A549 (cell line): Measurements from ENCODE around the gene C11orf91. TPM values are rescaled to one million over a fixed set of nuclear protein-coding genes. Genes with fewer than 3 reads are reported as not detected.

Experiments used
- ATAC-seq, 2 experiments: fragments of 200-7000 bp in 1 of 2; fragments of >200 bp in 1 of 2; cut with Nextera tagmentation in 1 of 2; cut with Tn5 transposase in 1 of 2; 3 replicates each; pipeline versions ENCODE4 v1.8.0 to v1.9.1; 2018 to 2020; ENCODE audit warnings: mild to moderate bottlenecking in 1 of 2, moderate library complexity in 1 of 2
- CTCF ChIA-PET: fragments of 300-600 bp; sonication (Branson Sonifier 250); formaldehyde crosslinking; extraction: SDS; loops from one replicate; lab custom pipeline; 2021; ENCODE audit warnings: antibody characterized with exemption, inconsistent platforms; lab: Yijun Ruan, JAX
- POLR2A ChIA-PET: fragments of 350-600 bp; formaldehyde crosslinking; extraction: SDS; loops from one replicate; lab custom pipeline; 2021; ENCODE audit warnings: antibody characterized with exemption, inconsistent platforms; lab: Yijun Ruan, JAX
- DNase-seq, 2 experiments: peaks; one replicate each; pipeline versions ENCODE4 v3.0.0 to v3.0.0-alpha.2; 2011 to 2016; ENCODE audit warnings: low read depth in 1 of 2, low spot score in 1 of 2
- FAIRE-seq: peaks from 2 replicates; lab custom pipeline; 2011; peaks lifted over from hg19 to GRCh38; lab: Jason Lieb, UNC
- H3K27ac ChIP-seq, 2 experiments: fragments of >200 bp; sonication (Bioruptor Twin); formaldehyde crosslinking; 3 replicates each; pipeline ENCODE4 v1.5.1; 2016 to 2017
- H3K4me1 ChIP-seq: fragments of >200 bp; sonication (Bioruptor Twin); formaldehyde crosslinking; 3 replicates; pipeline ENCODE4 v1.6.1; 2016
- H3K4me2 ChIP-seq: fragments of >200 bp; sonication (Bioruptor Twin); formaldehyde crosslinking; 3 replicates; pipeline ENCODE4 v1.6.1; 2016
- H3K4me3 ChIP-seq: fragments of >200 bp; sonication (Bioruptor Twin); formaldehyde crosslinking; 3 replicates; pipeline ENCODE4 v1.5.1; 2016
- H3K9me3 ChIP-seq: fragments of >200 bp; sonication (Bioruptor Twin); formaldehyde crosslinking; 3 replicates; pipeline ENCODE4 v1.6.1; 2016
- CBX2 ChIP-seq: fragments of 200-600 bp; sonication (generic); IDR thresholded peaks from 2 replicates; pipeline ENCODE4 v1.6.1; 2016; ENCODE audit warnings: low read depth, mild to moderate bottlenecking, borderline replicate concordance
- CBX8 ChIP-seq: fragments of 200-600 bp; sonication (generic); IDR thresholded peaks from 2 replicates; pipeline ENCODE4 v1.6.1; 2016
- CHD2 ChIP-seq: fragments of 150-350 bp; IDR thresholded peaks from 2 replicates; pipeline ENCODE4 v1.6.1; 2014; ENCODE audit warnings: low read length; ENCODE audit not compliant: partially characterized antibody
- CHD4 ChIP-seq: fragments of 200-600 bp; sonication (generic); IDR thresholded peaks from 2 replicates; pipeline ENCODE4 v1.6.1; 2016; ENCODE audit warnings: antibody characterized with exemption, mild to moderate bottlenecking, borderline replicate concordance
- EP300 ChIP-seq, 2 experiments: fragments of >200 bp; sonication (Bioruptor Twin); formaldehyde crosslinking; IDR thresholded peaks; 2 replicates in 1 of 2; 3 replicates in 1 of 2; pipeline ENCODE4 v1.6.1; 2016 to 2017
- ESRRA ChIP-seq: fragments of 150-350 bp; IDR thresholded peaks from 2 replicates; pipeline ENCODE4 v1.6.1; 2014; ENCODE audit warnings: mild to moderate bottlenecking, low read length, borderline replicate concordance
- FOSB ChIP-seq: fragments of 250-450 bp; sonication (Bioruptor Pico); IDR thresholded peaks from 2 replicates; pipeline ENCODE4 v1.5.0; 2020; ENCODE audit warnings: mild to moderate bottlenecking, moderate library complexity
- HEYL ChIP-seq: fragments of 250-450 bp; sonication (Bioruptor Pico); IDR thresholded peaks from 2 replicates; pipeline ENCODE4 v1.8.0; 2021; ENCODE audit warnings: mild to moderate bottlenecking, moderate library complexity
- HOXB13 ChIP-seq: fragments of 250-450 bp; sonication (Bioruptor Pico); IDR thresholded peaks from 2 replicates; pipeline ENCODE4 v1.5.0; 2020; ENCODE audit warnings: low read depth, mild to moderate bottlenecking, moderate library complexity
- HOXB5 ChIP-seq: fragments of 250-450 bp; sonication (Bioruptor Pico); IDR thresholded peaks from 2 replicates; pipeline ENCODE4 v1.5.0; 2020; ENCODE audit warnings: mild to moderate bottlenecking, moderate library complexity
- KDM1A ChIP-seq: fragments of 200-600 bp; sonication (generic); IDR thresholded peaks from 2 replicates; pipeline ENCODE4 v1.6.1; 2016; ENCODE audit warnings: low read depth, mild to moderate bottlenecking
- MAFK ChIP-seq: fragments of 450-650 bp; IDR thresholded peaks from 2 replicates; pipeline ENCODE4 v1.6.1; 2014; ENCODE audit not compliant: partially characterized antibody
- POLR2AphosphoS2 ChIP-seq: conservative IDR thresholded peaks from 2 replicates; pipeline ENCODE4 v1.6.1; 2012; ENCODE audit warnings: low read length, improper control_type of control experiment, inconsistent platforms
- RFX5 ChIP-seq: fragments of 450-650 bp; IDR thresholded peaks from 2 replicates; pipeline ENCODE4 v1.7.1; 2014; ENCODE audit warnings: antibody characterized with exemption, mild to moderate bottlenecking, moderate library complexity
- SREBF2 ChIP-seq: fragments of 450-650 bp; IDR thresholded peaks from 2 replicates; pipeline ENCODE4 v1.6.1; 2014; ENCODE audit warnings: mild to moderate bottlenecking, moderate library complexity
- TP53 ChIP-seq: fragments of 250-450 bp; sonication (Bioruptor Pico); IDR thresholded peaks from 2 replicates; pipeline ENCODE4 v1.5.0; 2021; ENCODE audit warnings: mild to moderate bottlenecking, moderate library complexity
- ZC3H11A ChIP-seq: fragments of 450-650 bp; IDR thresholded peaks from 2 replicates; pipeline ENCODE4 v1.6.1; 2014; ENCODE audit warnings: antibody characterized with exemption, mild to moderate bottlenecking
- ZFP36 ChIP-seq: fragments of 450-650 bp; IDR thresholded peaks from 2 replicates; pipeline ENCODE4 v1.6.1; 2014; ENCODE audit warnings: borderline replicate concordance; ENCODE audit not compliant: partially characterized antibody
- whole genome bisulfite sequencing: methylation state at CpG from one replicate; pipeline ENCODE4 v1.1.6; 2017; ENCODE audit errors: missing lambda C conversion rate; 5-methylcytosine and 5-hydroxymethylcytosine counted together
- polyA plus RNA-seq, 4 experiments: library from polyadenylated mRNA; depleted of rRNA in 3 of 4; stranded (reverse); fragments of >200 nt; fragmentation: RNase III in 1 of 4; extraction: RNeasy Plus Mini Kit Qiagen cat#74134 plus additional on column Dnase treatment in 1 of 4; gene quantifications; 2 replicates in 3 of 4; 3 replicates in 1 of 4; pipeline ENCODE4 v1.2.3, GENCODE V29; 2011 to 2017
- TF ChIP-seq, protein P1 (sequence below): fragments of >200 bp; sonication (Bioruptor Twin); formaldehyde crosslinking; IDR thresholded peaks from 3 replicates; pipeline ENCODE4 v1.5.1; 2016
- TF ChIP-seq, protein P2 (sequence below): IDR thresholded peaks from 2 replicates; pipeline ENCODE4 v1.6.1; 2012
- TF ChIP-seq, protein P3 (sequence below): IDR thresholded peaks from 2 replicates; pipeline ENCODE4 v1.6.1; 2012; ENCODE audit warnings: low read depth, borderline replicate concordance

Gene C11orf91
- polyA plus RNA-seq, 2 of the 4 experiments (the other 2 are of a cell fraction): 0.15 TPM; not detected in 1

DNA sequence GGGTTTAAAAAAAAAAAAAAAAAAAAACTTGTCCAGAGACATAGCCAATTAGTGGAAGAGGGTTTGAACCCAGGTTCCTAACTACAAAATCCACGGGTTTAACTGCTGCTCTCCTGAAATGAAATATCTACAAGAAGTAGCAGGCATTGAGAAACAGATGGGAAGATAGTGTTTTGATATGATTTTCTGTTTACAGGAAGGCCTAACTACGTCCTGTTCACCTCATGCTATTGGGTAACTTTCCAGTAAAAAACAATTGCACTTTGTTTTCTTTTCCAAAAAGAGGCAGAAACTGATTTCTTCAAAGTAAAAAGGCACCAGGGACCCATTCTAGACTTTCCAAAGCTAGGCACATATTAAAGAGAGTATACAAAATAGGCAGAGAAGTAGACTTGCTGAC lies 5.9 kb upstream of the C11orf91 start:
- H3K4me3 ChIP-seq: no peak overlapping the region
- WGBS: 54% methylated on average over 2 of the region's 2 CpGs
- DNase-seq: no peak
- ChIA-PET CTCF (interaction anchor here (0.9 to 2.3 kb wide), 6 partner anchors 9 to 123 kb away, joined by 3 to 8 read pairs (median 4); partner anchors contain the start of gene CD59), POLR2A (interaction anchor here (1.0 kb wide), 1 partner anchor 30 kb away, joined by 3 read pairs; no protein-coding TSS in a partner anchor)
- FAIRE-seq: no peak
- H3K27ac ChIP-seq: peak overlapping the region; percentile 15 to 53; a peak in 3 of 6 replicates
- ATAC-seq: no peak
- H3K9me3 ChIP-seq: no peaks in the 10 kb centered on the region
- H3K4me1 ChIP-seq: peaks cover 77% of the 10 kb centered on the region
- peak overlapping the region; percentile 18; the same call in 1 of the 3 replicates for H3K4me2 ChIP-seq
- TF ChIP-seq RFX5 (no peak), HEYL (CRISPR knock-in tag) (no peak), HOXB5 (CRISPR knock-in tag) (no peak), EP300 (IDR thresholded peaks at IDR 0.05) (no peak), SREBF2 (no peak), CHD4 (no peak), TP53 (CRISPR knock-in tag) (no peak), MAFK (no peak), CBX2 (no peak), CHD2 (no peak), ESRRA (no peak), FOSB (no peak), ZFP36 (no peak), CBX8 (no peak), ZC3H11A (no peak), KDM1A (no peak)
- TF ChIP-seq, protein P1, sequence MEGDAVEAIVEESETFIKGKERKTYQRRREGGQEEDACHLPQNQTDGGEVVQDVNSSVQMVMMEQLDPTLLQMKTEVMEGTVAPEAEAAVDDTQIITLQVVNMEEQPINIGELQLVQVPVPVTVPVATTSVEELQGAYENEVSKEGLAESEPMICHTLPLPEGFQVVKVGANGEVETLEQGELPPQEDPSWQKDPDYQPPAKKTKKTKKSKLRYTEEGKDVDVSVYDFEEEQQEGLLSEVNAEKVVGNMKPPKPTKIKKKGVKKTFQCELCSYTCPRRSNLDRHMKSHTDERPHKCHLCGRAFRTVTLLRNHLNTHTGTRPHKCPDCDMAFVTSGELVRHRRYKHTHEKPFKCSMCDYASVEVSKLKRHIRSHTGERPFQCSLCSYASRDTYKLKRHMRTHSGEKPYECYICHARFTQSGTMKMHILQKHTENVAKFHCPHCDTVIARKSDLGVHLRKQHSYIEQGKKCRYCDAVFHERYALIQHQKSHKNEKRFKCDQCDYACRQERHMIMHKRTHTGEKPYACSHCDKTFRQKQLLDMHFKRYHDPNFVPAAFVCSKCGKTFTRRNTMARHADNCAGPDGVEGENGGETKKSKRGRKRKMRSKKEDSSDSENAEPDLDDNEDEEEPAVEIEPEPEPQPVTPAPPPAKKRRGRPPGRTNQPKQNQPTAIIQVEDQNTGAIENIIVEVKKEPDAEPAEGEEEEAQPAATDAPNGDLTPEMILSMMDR: no peak
- TF ChIP-seq, protein P2, sequence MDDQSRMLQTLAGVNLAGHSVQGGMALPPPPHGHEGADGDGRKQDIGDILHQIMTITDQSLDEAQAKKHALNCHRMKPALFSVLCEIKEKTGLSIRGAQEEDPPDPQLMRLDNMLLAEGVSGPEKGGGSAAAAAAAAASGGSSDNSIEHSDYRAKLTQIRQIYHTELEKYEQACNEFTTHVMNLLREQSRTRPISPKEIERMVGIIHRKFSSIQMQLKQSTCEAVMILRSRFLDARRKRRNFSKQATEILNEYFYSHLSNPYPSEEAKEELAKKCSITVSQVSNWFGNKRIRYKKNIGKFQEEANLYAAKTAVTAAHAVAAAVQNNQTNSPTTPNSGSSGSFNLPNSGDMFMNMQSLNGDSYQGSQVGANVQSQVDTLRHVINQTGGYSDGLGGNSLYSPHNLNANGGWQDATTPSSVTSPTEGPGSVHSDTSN: no peak
- TF ChIP-seq, protein P3, sequence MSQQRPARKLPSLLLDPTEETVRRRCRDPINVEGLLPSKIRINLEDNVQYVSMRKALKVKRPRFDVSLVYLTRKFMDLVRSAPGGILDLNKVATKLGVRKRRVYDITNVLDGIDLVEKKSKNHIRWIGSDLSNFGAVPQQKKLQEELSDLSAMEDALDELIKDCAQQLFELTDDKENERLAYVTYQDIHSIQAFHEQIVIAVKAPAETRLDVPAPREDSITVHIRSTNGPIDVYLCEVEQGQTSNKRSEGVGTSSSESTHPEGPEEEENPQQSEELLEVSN: no peak

DNA sequence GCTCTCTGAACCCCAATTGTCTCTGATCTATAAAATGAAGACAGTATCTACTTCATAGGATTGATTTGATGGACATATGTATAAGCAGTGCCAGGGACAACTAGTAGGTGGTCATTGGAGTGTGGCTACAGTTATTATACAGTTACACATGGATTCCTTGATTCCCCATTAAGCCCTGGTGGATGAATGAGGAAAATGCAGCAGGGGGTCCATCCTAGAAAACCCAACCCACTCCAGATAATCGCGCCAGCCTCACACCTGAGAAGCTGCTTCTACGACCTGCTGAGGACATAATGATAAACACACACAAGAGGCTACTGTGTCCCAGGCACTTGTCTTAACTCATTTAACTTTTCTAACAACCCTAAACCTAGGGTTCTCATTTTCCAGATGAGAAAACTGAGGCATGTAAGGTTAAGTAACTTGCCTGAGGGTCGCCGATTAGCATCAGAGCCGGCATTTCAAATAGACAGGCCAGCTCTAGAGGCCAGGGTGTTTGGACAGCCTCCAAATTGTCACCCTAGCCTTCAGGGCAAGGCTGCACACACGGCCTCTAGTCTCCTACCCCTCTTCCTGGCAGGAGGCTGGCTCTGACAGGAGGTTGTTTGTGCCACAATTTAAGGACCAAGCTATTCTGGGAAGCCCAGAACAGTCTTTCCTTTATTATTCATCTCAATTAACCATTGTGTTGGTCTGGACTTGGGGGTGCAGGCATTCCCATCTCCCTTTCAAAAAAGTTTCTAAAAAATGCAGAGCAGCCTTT lies 3.8 kb upstream of the C11orf91 start:
- no peak for DNase-seq
- no peak for FAIRE-seq
- 85% methylated on average over 7 of the region's 7 CpGs for WGBS
- H3K27ac ChIP-seq: peak overlapping the region; percentile 78 to 82
- H3K4me3 ChIP-seq: no peak overlapping the region
- H3K4me1 ChIP-seq: peaks cover 87% of the 10 kb centered on the region
- ChIA-PET POLR2A (interaction anchor here (1.4 to 5.2 kb wide), 2 partner anchors 14 to 32 kb away, joined by 3 to 74 read pairs; partner anchors contain the start of gene CD59), CTCF (interaction anchor here (0.6 to 2.3 kb wide), 6 partner anchors 10 to 130 kb away, joined by 4 to 10 read pairs (median 6); no protein-coding TSS in a partner anchor)
- ATAC-seq: no peak
- no peaks in the 10 kb centered on the region for H3K9me3 ChIP-seq
- H3K4me2 ChIP-seq: peak overlapping the region; percentile 86
- TF ChIP-seq HOXB13 (CRISPR knock-in tag) (no peak), POLR2AphosphoS2 (peak; percentile 52; the same call in 1 of the 2 replicates)
- TF ChIP-seq, all 56 proteins: peak for 1
